HCT116 (cell line): Measurements from ENCODE around the gene SURF6.

ENCODE experiments used
- CEBPB ChIP-seq: IDR thresholded peaks from 2 replicates; pipeline ENCODE4 v1.6.1; 2012; ENCODE audit warnings: low read depth
- CTCF ChIP-seq, 3 experiments: fragments of 200-600 bp in 1 of 3; sonication (generic) in 1 of 3; IDR thresholded peaks in 2 of 3; conservative IDR thresholded peaks in 1 of 3; 2 replicates each; pipeline ENCODE4 v1.5.1; 2012 to 2017; ENCODE audit warnings: low read depth in 2 of 3, low read length in 2 of 3, antibody characterized with exemption in 1 of 3, borderline replicate concordance in 1 of 3, control low read depth in 1 of 3, mild to moderate bottlenecking in 1 of 3, mixed read lengths in 1 of 3, mixed run types in 1 of 3, moderate library complexity in 1 of 3; ENCODE audit not compliant: insufficient read depth in 1 of 3
- EZH2 ChIP-seq: fragments of 200-600 bp; sonication (generic); IDR thresholded peaks from 2 replicates; pipeline ENCODE4 v1.6.1; 2017; ENCODE audit warnings: antibody characterized with exemption, mixed run types
- EZH2phosphoT487 ChIP-seq: fragments of 200-600 bp; IDR thresholded peaks from 2 replicates; pipeline ENCODE4 v1.6.1; 2018; ENCODE audit warnings: antibody characterized with exemption, borderline replicate concordance
- JUND ChIP-seq: IDR thresholded peaks from 2 replicates; pipeline ENCODE4 v1.6.1; 2012
- POLR2A ChIP-seq: IDR thresholded peaks from 2 replicates; pipeline ENCODE4 v1.7.0; 2011; ENCODE audit warnings: borderline replicate concordance; ENCODE audit not compliant: insufficient read depth, insufficient read length; ENCODE audit errors: extremely low read depth
- POLR2AphosphoS5 ChIP-seq: IDR thresholded peaks from 2 replicates; pipeline ENCODE4 v1.6.1; 2011; ENCODE audit warnings: mild to moderate bottlenecking, low read depth, low read length, moderate library complexity
- RAD21 ChIP-seq: IDR thresholded peaks from 2 replicates; pipeline ENCODE4 v1.6.1; 2012; ENCODE audit warnings: low read depth, mild to moderate bottlenecking
- REST ChIP-seq: IDR thresholded peaks from 2 replicates; pipeline ENCODE4 v1.6.1; 2012; ENCODE audit warnings: low read depth
- SP1 ChIP-seq: IDR thresholded peaks from 2 replicates; pipeline ENCODE4 v1.6.1; 2012; ENCODE audit warnings: low read depth

GRCh38 chr9:133354766-133355165 lies 18.8 kb upstream of the SURF6 start:
- no peak for TF ChIP-seq CTCF (IDR thresholded peaks at IDR 0.05 in 2 of 3, conservative IDR thresholded peaks at IDR 0.05 in 1 of 3; ENCODE audit: borderline replicate concordance in 1 of 3, insufficient read depth in 1 of 3, low read depth in 2 of 3, low read length in 2 of 3)
- TF ChIP-seq EZH2phosphoT487 = no peak
- no peak for TF ChIP-seq EZH2
- no peak for TF ChIP-seq POLR2A
- no peak for TF ChIP-seq POLR2AphosphoS5
- no peak for TF ChIP-seq CEBPB
- TF ChIP-seq JUND = no peak
- TF ChIP-seq REST = no peak
- no peak for TF ChIP-seq SP1
- TF ChIP-seq RAD21 = no peak
